HG03469 (cell line): Measurements from ENCODE around the gene SERP1.

Experiments used
- ATAC-seq: cut with Tn5 transposase; IDR thresholded peaks from one replicate; pipeline ENCODE4 v1.9.1; 2021; ENCODE audit warnings: mild to moderate bottlenecking, moderate library complexity, moderate number of reproducible peaks; ENCODE audit not compliant: unreplicated experiment

Gene SERP1

GRCh38 chr3:150546226-150547044 lies at the start of gene SERP1, which contains the start of gene EIF2A:
SERP1 (minus strand) TSS chr3:150546496; CDS start chr3:150546135, 361 bp downstream.
EIF2A (plus strand) TSS chr3:150546787; CDS start chr3:150546803, 16 bp downstream.
- peak; percentile 77 for ATAC-seq

- no peak for ATAC-seq
Observed at GRCh38 chr3:150594150-150594549, 47.9 kb upstream of the SERP1 start.

GRCh38 chr3:150589759-150590158 lies 43.5 kb upstream of the SERP1 start:
- ATAC-seq = no peak

GRCh38 chr3:150588027-150588830 lies 41.9 kb upstream of the SERP1 start:
- ATAC-seq = no peak

- no peak for ATAC-seq
Observed at GRCh38 chr3:150583028-150583427, 36.7 kb upstream of the SERP1 start.

- no peak for ATAC-seq
Observed at GRCh38 chr3:150582620-150583019, 36.3 kb upstream of the SERP1 start.

- ATAC-seq = no peak
Observed at GRCh38 chr3:150581174-150581573, 34.9 kb upstream of the SERP1 start.

- ATAC-seq = no peak
Observed at GRCh38 chr3:150577855-150578254, 31.6 kb upstream of the SERP1 start.

GRCh38 chr3:150567328-150567727 lies 21.0 kb upstream of the SERP1 start:
- ATAC-seq = no peak

- no peak for ATAC-seq
Observed at GRCh38 chr3:150564243-150564642, 17.9 kb upstream of the SERP1 start.

GRCh38 chr3:150557725-150558124 lies 11.4 kb upstream of the SERP1 start:
- no peak for ATAC-seq

GRCh38 chr3:150556792-150557191 lies 10.5 kb upstream of the SERP1 start:
- ATAC-seq = no peak

- ATAC-seq = no peak
Observed at GRCh38 chr3:150555859-150556436, 9.7 kb upstream of the SERP1 start.

GRCh38 chr3:150547045-150547741 lies 897 bp upstream of the SERP1 start:
- ATAC-seq = no peak

GRCh38 chr3:150545419-150546225 lies 674 bp downstream of the SERP1 start:
- peak; percentile 1 for ATAC-seq

- no peak for ATAC-seq
Observed at GRCh38 chr3:150544726-150545125, 1.6 kb downstream of the SERP1 start.

GRCh38 chr3:150544041-150544440 lies 2.3 kb downstream of the SERP1 start:
- no peak for ATAC-seq

GRCh38 chr3:150543531-150543930 lies 2.8 kb downstream of the SERP1 start:
- no peak for ATAC-seq

- no peak for ATAC-seq
Observed at GRCh38 chr3:150543128-150543527, 3.2 kb downstream of the SERP1 start.

GRCh38 chr3:150540991-150541390 lies 5.3 kb downstream of the SERP1 start:
- ATAC-seq = no peak
